Measurements from ENCODE around the gene RAB27A. TPM values are rescaled to one million over a fixed set of nuclear protein-coding genes. Genes with fewer than 3 reads are reported as not detected.

RAB27A gene
- 10 to 100 TPM in 1 of 4 donors, 1 to 10 TPM in 3; 6.5 to 14.9 (median 8.3) TPM for total RNA-seq

- peak; percentile 31 for DNase-seq (ENCODE audit: low spot score in 2 of 2)
- Histone ChIP-seq H3K4me3 (peak within 1 kb of the TSS; percentile 56 to 96 (median 88)), H3K27ac (peak within 1 kb of the TSS; percentile 57 to 89 (median 85)), H3K4me1 (peaks cover 0 to 11% (median 2%) of the 10 kb centered on the region in 4 donors), H3K36me3 (no peaks in the 10 kb centered on the region), H3K27me3 (no peaks in the 10 kb centered on the region), H3K9me3 (no peaks in the 10 kb centered on the region)
- WGBS, 2 donors = 0% methylated on average over 59 to 62 of the region's 69 CpGs
- TF ChIP-seq EP300 (IDR thresholded peaks at IDR 0.05) (no peak), POLR2A (IDR thresholded peaks at IDR 0.05) (peak in 1 of 2 donors; percentile 21)
Measured at GRCh38 chr15:55289746-55290527, at the start of gene RAB27A. Gene RAB27A (minus strand): TSS chr15:55289813. CDS start chr15:55234934, 54,879 bp downstream.

- no peaks in the 10 kb centered on the region for H3K4me1 ChIP-seq
- TF ChIP-seq EP300 (IDR thresholded peaks at IDR 0.05) (no peak), POLR2A (IDR thresholded peaks at IDR 0.05) (no peak), CTCF (IDR thresholded peaks at IDR 0.05) (no peak)
- no peak overlapping the region for H3K4me3 ChIP-seq
- H3K27ac ChIP-seq = no peak overlapping the region
- peaks cover 0 to 76% (median 0%) of the 10 kb centered on the region in 3 donors for H3K36me3 ChIP-seq
- no peaks in the 10 kb centered on the region for H3K9me3 ChIP-seq
- WGBS, 2 donors = 79 to 100% methylated on average over 1 of the region's 1 CpG
- DNase-seq (ENCODE audit: low spot score in 2 of 2) = no peak
- H3K27me3 ChIP-seq = no peaks in the 10 kb centered on the region
Measured at GRCh38 chr15:55337160-55337559, 47.5 kb upstream of the RAB27A start.

- H3K27me3 ChIP-seq = no peaks in the 10 kb centered on the region
- H3K4me1 ChIP-seq = no peaks in the 10 kb centered on the region
- peaks cover 0 to 84% (median 0%) of the 10 kb centered on the region in 3 donors for H3K36me3 ChIP-seq
- no peak overlapping the region for H3K4me3 ChIP-seq
- DNase-seq (ENCODE audit: low spot score in 2 of 2) = no peak
- no peak overlapping the region for H3K27ac ChIP-seq
- 97 to 100% methylated on average over 1 of the region's 1 CpG for WGBS, 2 donors
- TF ChIP-seq POLR2A (IDR thresholded peaks at IDR 0.05) (no peak), CTCF (IDR thresholded peaks at IDR 0.05) (no peak), EP300 (IDR thresholded peaks at IDR 0.05) (no peak)
- no peaks in the 10 kb centered on the region for H3K9me3 ChIP-seq
Measured at GRCh38 chr15:55334997-55335396, 45.4 kb upstream of the RAB27A start.

GRCh38 chr15:55334371-55334770 is 44.8 kb upstream of the RAB27A start:
- Histone ChIP-seq H3K36me3 (peaks cover 0 to 82% (median 0%) of the 10 kb centered on the region in 3 donors), H3K9me3 (no peaks in the 10 kb centered on the region), H3K4me3 (no peak overlapping the region), H3K27ac (no peak overlapping the region), H3K27me3 (no peaks in the 10 kb centered on the region), H3K4me1 (no peaks in the 10 kb centered on the region)
- WGBS, 2 donors = 96 to 98% methylated on average over 5 of the region's 5 CpGs
- no peak for TF ChIP-seq EP300 (IDR thresholded peaks at IDR 0.05)
- no peak for TF ChIP-seq POLR2A (IDR thresholded peaks at IDR 0.05)
- TF ChIP-seq CTCF (IDR thresholded peaks at IDR 0.05) = no peak
- DNase-seq (ENCODE audit: low spot score in 2 of 2) = no peak

- 71 to 90% methylated on average over 1 of the region's 1 CpG for WGBS, 2 donors
- Histone ChIP-seq H3K9me3 (no peaks in the 10 kb centered on the region), H3K4me1 (no peaks in the 10 kb centered on the region), H3K27ac (no peak overlapping the region), H3K4me3 (no peak overlapping the region), H3K36me3 (peaks cover 0 to 58% (median 0%) of the 10 kb centered on the region in 3 donors), H3K27me3 (no peaks in the 10 kb centered on the region)
- no peak for TF ChIP-seq CTCF (IDR thresholded peaks at IDR 0.05)
- no peak for TF ChIP-seq EP300 (IDR thresholded peaks at IDR 0.05)
- no peak for TF ChIP-seq POLR2A (IDR thresholded peaks at IDR 0.05)
- DNase-seq (ENCODE audit: low spot score in 2 of 2) = no peak
Measured at GRCh38 chr15:55327387-55327786, 37.8 kb upstream of the RAB27A start.

Measured in tibial nerve (tissue), 4 donors.